ENCODE results near the gene HCFC1R1.

DNA sequence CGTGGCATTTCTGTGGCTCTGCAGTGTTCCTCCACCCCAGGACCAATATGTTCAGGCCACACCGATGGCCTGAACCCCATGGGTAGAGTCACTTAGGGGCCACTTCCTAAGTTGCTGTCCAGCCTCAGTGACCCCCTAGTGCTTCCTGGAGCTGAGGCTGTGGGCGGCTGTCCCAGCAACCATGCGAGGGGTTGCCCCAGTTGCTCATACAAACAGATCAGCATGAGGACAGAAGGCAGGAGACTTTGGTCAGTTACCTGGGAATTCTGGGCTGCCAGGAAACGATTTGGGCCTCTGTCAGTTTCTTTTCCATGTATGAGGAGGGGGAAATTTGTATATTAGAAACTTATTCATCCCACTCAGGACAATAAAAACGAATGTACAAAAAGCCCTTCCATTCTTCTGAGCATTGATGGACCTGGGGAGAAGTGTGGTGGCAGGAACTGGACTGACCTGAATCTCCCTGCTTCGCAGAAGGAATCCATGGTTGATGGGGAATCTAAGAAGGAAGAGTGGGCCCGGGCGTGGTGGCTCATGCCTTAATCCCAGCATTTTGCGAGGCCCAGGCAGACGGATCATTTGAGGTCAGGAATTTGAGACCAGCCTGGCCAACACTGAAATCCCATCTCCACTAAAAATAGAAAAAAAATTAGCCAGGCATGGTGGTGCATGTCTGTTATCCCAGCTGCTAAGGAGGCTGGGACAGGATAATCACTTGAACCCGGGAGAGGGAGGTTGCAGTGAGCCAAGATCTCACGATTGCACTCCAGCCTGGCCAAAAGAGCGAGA is 36.8 kb upstream of the HCFC1R1 start:
- TF ChIP-seq, protein P1, sequence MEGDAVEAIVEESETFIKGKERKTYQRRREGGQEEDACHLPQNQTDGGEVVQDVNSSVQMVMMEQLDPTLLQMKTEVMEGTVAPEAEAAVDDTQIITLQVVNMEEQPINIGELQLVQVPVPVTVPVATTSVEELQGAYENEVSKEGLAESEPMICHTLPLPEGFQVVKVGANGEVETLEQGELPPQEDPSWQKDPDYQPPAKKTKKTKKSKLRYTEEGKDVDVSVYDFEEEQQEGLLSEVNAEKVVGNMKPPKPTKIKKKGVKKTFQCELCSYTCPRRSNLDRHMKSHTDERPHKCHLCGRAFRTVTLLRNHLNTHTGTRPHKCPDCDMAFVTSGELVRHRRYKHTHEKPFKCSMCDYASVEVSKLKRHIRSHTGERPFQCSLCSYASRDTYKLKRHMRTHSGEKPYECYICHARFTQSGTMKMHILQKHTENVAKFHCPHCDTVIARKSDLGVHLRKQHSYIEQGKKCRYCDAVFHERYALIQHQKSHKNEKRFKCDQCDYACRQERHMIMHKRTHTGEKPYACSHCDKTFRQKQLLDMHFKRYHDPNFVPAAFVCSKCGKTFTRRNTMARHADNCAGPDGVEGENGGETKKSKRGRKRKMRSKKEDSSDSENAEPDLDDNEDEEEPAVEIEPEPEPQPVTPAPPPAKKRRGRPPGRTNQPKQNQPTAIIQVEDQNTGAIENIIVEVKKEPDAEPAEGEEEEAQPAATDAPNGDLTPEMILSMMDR (IDR thresholded peaks at IDR 0.05 in 2 of 3, conservative IDR thresholded peaks at IDR 0.05 in 1 of 3; ENCODE audit: borderline replicate concordance in 1 of 3, insufficient read depth in 1 of 3, low read depth in 2 of 3, low read length in 2 of 3) = no peak
- TF ChIP-seq, protein P2, sequence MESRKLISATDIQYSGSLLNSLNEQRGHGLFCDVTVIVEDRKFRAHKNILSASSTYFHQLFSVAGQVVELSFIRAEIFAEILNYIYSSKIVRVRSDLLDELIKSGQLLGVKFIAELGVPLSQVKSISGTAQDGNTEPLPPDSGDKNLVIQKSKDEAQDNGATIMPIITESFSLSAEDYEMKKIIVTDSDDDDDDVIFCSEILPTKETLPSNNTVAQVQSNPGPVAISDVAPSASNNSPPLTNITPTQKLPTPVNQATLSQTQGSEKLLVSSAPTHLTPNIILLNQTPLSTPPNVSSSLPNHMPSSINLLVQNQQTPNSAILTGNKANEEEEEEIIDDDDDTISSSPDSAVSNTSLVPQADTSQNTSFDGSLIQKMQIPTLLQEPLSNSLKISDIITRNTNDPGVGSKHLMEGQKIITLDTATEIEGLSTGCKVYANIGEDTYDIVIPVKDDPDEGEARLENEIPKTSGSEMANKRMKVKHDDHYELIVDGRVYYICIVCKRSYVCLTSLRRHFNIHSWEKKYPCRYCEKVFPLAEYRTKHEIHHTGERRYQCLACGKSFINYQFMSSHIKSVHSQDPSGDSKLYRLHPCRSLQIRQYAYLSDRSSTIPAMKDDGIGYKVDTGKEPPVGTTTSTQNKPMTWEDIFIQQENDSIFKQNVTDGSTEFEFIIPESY (IDR thresholded peaks at IDR 0.05; ENCODE audit: extremely low read depth, insufficient replicate concordance, low read length) = no peak
- TF ChIP-seq ZFX (IDR thresholded peaks at IDR 0.05) = no peak
- no peak for TF ChIP-seq CEBPB (IDR thresholded peaks at IDR 0.05; ENCODE audit: low read depth)
- TF ChIP-seq POLR2AphosphoS5 (IDR thresholded peaks at IDR 0.05; ENCODE audit: low read depth, low read length) = no peak
- TF ChIP-seq POLR2A (IDR thresholded peaks at IDR 0.05; ENCODE audit: borderline replicate concordance, extremely low read depth, insufficient read depth, insufficient read length) = no peak
- no peak for TF ChIP-seq RAD21 (IDR thresholded peaks at IDR 0.05; ENCODE audit: low read depth)
- no peak for TF ChIP-seq JUND (IDR thresholded peaks at IDR 0.05)
- TF ChIP-seq, protein P3, sequence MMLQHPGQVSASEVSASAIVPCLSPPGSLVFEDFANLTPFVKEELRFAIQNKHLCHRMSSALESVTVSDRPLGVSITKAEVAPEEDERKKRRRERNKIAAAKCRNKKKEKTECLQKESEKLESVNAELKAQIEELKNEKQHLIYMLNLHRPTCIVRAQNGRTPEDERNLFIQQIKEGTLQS (IDR thresholded peaks at IDR 0.05) = no peak
- no peak for TF ChIP-seq SP1 (IDR thresholded peaks at IDR 0.05; ENCODE audit: low read depth)
- TF ChIP-seq, protein P4, sequence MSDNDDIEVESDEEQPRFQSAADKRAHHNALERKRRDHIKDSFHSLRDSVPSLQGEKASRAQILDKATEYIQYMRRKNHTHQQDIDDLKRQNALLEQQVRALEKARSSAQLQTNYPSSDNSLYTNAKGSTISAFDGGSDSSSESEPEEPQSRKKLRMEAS (IDR thresholded peaks at IDR 0.05) = no peak
- TF ChIP-seq ZNF274 (IDR thresholded peaks at IDR 0.05; ENCODE audit: low read depth, low read length) = no peak

Measured in HCT116 (cell line).